ENCODE results near the gene MRPS18A.
"Not testable (repeated sequence)": the region's sequence is repeated elsewhere in the genome, so short reads cannot be mapped to it uniquely, and the experiment has no call there.

Gene MRPS18A

GRCh38 chr6:43639984-43640800 is 47.4 kb downstream of the MRPS18A start:
- DNase-seq, result no peak

GRCh38 chr6:43636308-43636659 is 51.3 kb downstream of the MRPS18A start:
- peak in 2 of 56 donors; percentile 29 to 45 for DNase-seq

- peak in 55 of 56 donors; percentile 46 to 91 (median 78) for DNase-seq
These were observed 51.9 kb downstream of the MRPS18A start, which contains the start of gene MAD2L1BP for GRCh38 chr6:43635387-43636307. TSS of gene MAD2L1BP (plus strand) at chr6:43635840. CDS start at chr6:43635876, 36 bp downstream.

GRCh38 chr6:43634702-43635303 is 52.8 kb downstream of the MRPS18A start:
- no peak for DNase-seq

- not testable (repeated sequence) for DNase-seq
These were observed 54.6 kb downstream of the MRPS18A start for GRCh38 chr6:43633002-43633401.

GRCh38 chr6:43630980-43631619 is 56.5 kb downstream of the MRPS18A start:
- DNase-seq, result no peak

GRCh38 chr6:43629505-43630300 is 57.9 kb downstream of the MRPS18A start:
- DNase-seq, result peak; percentile 26 to 89 (median 76)

- DNase-seq, result peak; percentile 68 to 100 (median 99)
These were observed 58.5 kb downstream of the MRPS18A start, which contains the start of gene GTPBP2 for GRCh38 chr6:43629104-43629504. TSS of gene GTPBP2 (minus strand) at chr6:43629264. CDS start at chr6:43629162, 102 bp downstream.

GRCh38 chr6:43628393-43629103 is 59.0 kb downstream of the MRPS18A start:
- peak in 17 of 56 donors; percentile 32 to 63 (median 47) for DNase-seq

- DNase-seq, result peak in 15 of 56 donors; percentile 4 to 71 (median 20)
These were observed 60.4 kb downstream of the MRPS18A start for GRCh38 chr6:43627008-43627825.

GRCh38 chr6:43625393-43625992 is 62.1 kb downstream of the MRPS18A start:
- DNase-seq, result no peak

GRCh38 chr6:43624786-43625288 is 62.8 kb downstream of the MRPS18A start:
- DNase-seq, result no peak

- no peak for DNase-seq
These were observed 63.5 kb downstream of the MRPS18A start for GRCh38 chr6:43623880-43624785.

GRCh38 chr6:43622541-43622940 is 65.0 kb downstream of the MRPS18A start:
- no peak for DNase-seq

- DNase-seq, result no peak
These were observed 65.8 kb downstream of the MRPS18A start for GRCh38 chr6:43621836-43622180.

Measured in nucleus accumbens (tissue), 56 donors.